Esophagus muscularis mucosa (tissue), 4 donors: ENCODE measurements around the gene SNAP47. TPM values are rescaled to one million over a fixed set of nuclear protein-coding genes. Genes with fewer than 3 reads are reported as not detected.

ENCODE experiments used
- DNase-seq: peaks from one replicate; pipeline ENCODE4 v3.0.0-alpha.2; 2017; ENCODE audit errors: extremely low spot score
- H3K27ac ChIP-seq, 4 donors: fragments of 200-600 bp; sonication (generic); replicated peaks in 1 of 4; 1 replicate in 3 of 4; 2 replicates in 1 of 4; pipeline ENCODE4 v1.5.1; 2016 to 2019; ENCODE audit warnings: mild to moderate bottlenecking in 1 of 4
- H3K27me3 ChIP-seq, 4 donors: fragments of 200-600 bp; sonication (generic); one replicate each; pipeline versions ENCODE4 v1.5.1 to v1.6.0; 2016 to 2019
- H3K36me3 ChIP-seq, 4 donors: fragments of 200-600 bp; sonication (generic); one replicate each; pipeline ENCODE4 v1.5.1; 2016 to 2019
- H3K4me1 ChIP-seq, 4 donors: fragments of 200-600 bp; sonication (generic); one replicate each; pipeline ENCODE4 v1.5.1; 2016 to 2019
- H3K4me3 ChIP-seq, 4 donors: fragments of 200-600 bp; sonication (generic); 1 replicate in 2 of 4; 2 replicates in 2 of 4; pipeline ENCODE4 v1.5.1; 2016 to 2019; ENCODE audit warnings: mild to moderate bottlenecking in 4 of 4, moderate library complexity in 1 of 4
- H3K9me3 ChIP-seq, 4 donors: fragments of 200-600 bp; sonication (generic); 1 replicate in 3 of 4; 2 replicates in 1 of 4; pipeline ENCODE4 v1.5.1; 2016 to 2019
- CTCF ChIP-seq, 3 experiments: fragments of 200-600 bp in 2 of 3; fragments of 450-650 bp in 1 of 3; sonication (generic) in 2 of 3; IDR thresholded peaks; one replicate each; pipeline ENCODE4 v1.5.1; 2017 to 2019; ENCODE audit warnings: antibody characterized with exemption in 3 of 3, mild to moderate bottlenecking in 2 of 3, moderate library complexity in 1 of 3
- EP300 ChIP-seq: sonication (generic); formaldehyde crosslinking; IDR thresholded peaks from one replicate; pipeline ENCODE4 v1.6.1; 2017; ENCODE audit warnings: antibody characterized with exemption
- POLR2A ChIP-seq: fragments of 450-650 bp; IDR thresholded peaks from one replicate; pipeline ENCODE4 v1.6.1; 2017; ENCODE audit warnings: antibody characterized with exemption, moderate library complexity, mild to moderate bottlenecking, low read depth
- POLR2AphosphoS5 ChIP-seq, 2 donors: sonication (generic); formaldehyde crosslinking; IDR thresholded peaks; one replicate each; pipeline ENCODE4 v1.6.1; 2017; ENCODE audit warnings: antibody characterized with exemption in 2 of 2
- WGBS: methylation state at CpG from one replicate; pipeline ENCODE4 v1.1.5; 2018; 5-methylcytosine and 5-hydroxymethylcytosine counted together
- intact Hi-C: fragments of 100-400 bp; cut with DNase I; formaldehyde crosslinking; loops from one replicate; pipeline ENCODE4 v1.15.1; 2023
- total RNA-seq, 4 donors: library from RNA; depleted of rRNA; stranded (reverse); fragments of >200 nt; gene quantifications; one replicate each; pipeline versions ENCODE4 v1.1.0 to v1.2.1, GENCODE V29; 2016

The SNAP47 gene
- total RNA-seq, 4 donors from 2014 or later = 26.6 to 41.0 (median 38.8) TPM

- Histone ChIP-seq H3K27ac (no peak overlapping the region), H3K36me3 (no peaks in the 10 kb centered on the region), H3K4me1 (peaks cover 12 to 19% (median 16%) of the 10 kb centered on the region in 4 donors), H3K27me3 (peaks cover 0 to 8% (median 2%) of the 10 kb centered on the region in 4 donors), H3K9me3 (no peaks in the 10 kb centered on the region), H3K4me3 (no peak overlapping the region)
- intact Hi-C loops = no loop called here
- TF ChIP-seq CTCF (IDR thresholded peaks at IDR 0.05) (no peak), EP300 (no peak), POLR2A (no peak), POLR2AphosphoS5 (IDR thresholded peaks at IDR 0.05) (no peak)
- no peak for DNase-seq
- whole genome bisulfite sequencing = 63% methylated on average over 3 of the region's 6 CpGs
Observed at GRCh38 chr1:227795732-227796131, 60.5 kb downstream of the SNAP47 start.

DNA sequence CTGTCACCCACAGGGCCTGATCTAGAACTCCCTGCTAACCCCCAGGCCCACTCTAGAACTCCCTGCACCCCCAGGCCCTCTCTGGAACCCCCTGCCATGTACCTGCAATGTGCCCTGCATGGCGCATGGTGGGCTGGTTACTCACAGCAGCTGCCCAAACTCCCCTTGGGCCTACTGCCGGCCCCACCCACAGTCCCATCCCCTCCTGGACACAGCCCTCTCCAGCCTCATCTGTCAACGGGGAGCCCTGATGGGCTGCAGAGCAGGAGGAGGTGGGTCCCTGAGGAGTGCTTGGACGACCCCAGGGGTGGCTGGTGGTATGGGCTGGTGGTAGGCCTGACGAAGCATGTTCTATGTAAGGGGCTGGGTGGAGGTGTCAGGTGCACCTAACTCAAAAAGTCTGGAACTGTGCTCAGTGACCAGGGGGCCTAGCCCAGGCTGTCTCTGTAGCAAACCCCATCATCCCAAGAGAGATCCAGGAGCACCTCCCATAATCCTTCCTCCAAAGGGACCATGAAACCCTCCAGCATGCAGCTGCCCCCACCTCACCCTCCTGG, 61.2 kb downstream of the SNAP47 start:
- no peak for TF ChIP-seq POLR2AphosphoS5 (IDR thresholded peaks at IDR 0.05)
- no peak for TF ChIP-seq CTCF (IDR thresholded peaks at IDR 0.05)
- TF ChIP-seq POLR2A = no peak
- TF ChIP-seq EP300 = no peak
- 100% methylated on average over 2 of the region's 5 CpGs for WGBS
- Histone ChIP-seq H3K36me3 (no peaks in the 10 kb centered on the region), H3K4me3 (no peak overlapping the region), H3K4me1 (peaks cover 12 to 19% (median 16%) of the 10 kb centered on the region in 4 donors), H3K9me3 (no peaks in the 10 kb centered on the region), H3K27ac (no peak overlapping the region), H3K27me3 (peaks cover 0 to 8% (median 2%) of the 10 kb centered on the region in 4 donors)
- DNase-seq = no peak
- intact Hi-C loops = no loop called here

- Histone ChIP-seq H3K27me3 (peaks cover 0 to 8% (median 2%) of the 10 kb centered on the region in 4 donors), H3K27ac (no peak overlapping the region), H3K9me3 (no peaks in the 10 kb centered on the region), H3K4me1 (peaks cover 12 to 19% (median 16%) of the 10 kb centered on the region in 4 donors), H3K4me3 (no peak overlapping the region), H3K36me3 (no peaks in the 10 kb centered on the region)
- 96% methylated on average over 3 of the region's 3 CpGs for WGBS
- intact Hi-C loops = no loop called here
- DNase-seq = no peak
- TF ChIP-seq CTCF (IDR thresholded peaks at IDR 0.05) (no peak), POLR2AphosphoS5 (IDR thresholded peaks at IDR 0.05) (no peak), POLR2A (no peak), EP300 (no peak)
Observed at GRCh38 chr1:227797144-227797543, 61.9 kb downstream of the SNAP47 start.

- no peaks in the 10 kb centered on the region for H3K36me3 ChIP-seq
- H3K27me3 ChIP-seq = peaks cover 0 to 8% (median 2%) of the 10 kb centered on the region in 4 donors
- WGBS = 84% methylated on average over 3 of the region's 3 CpGs
- intact Hi-C loops = no loop called here
- H3K4me3 ChIP-seq = no peak overlapping the region
- no peak for DNase-seq
- no peak overlapping the region for H3K27ac ChIP-seq
- TF ChIP-seq EP300 (no peak), POLR2AphosphoS5 (IDR thresholded peaks at IDR 0.05) (no peak), CTCF (IDR thresholded peaks at IDR 0.05) (no peak), POLR2A (no peak)
- no peaks in the 10 kb centered on the region for H3K9me3 ChIP-seq
- H3K4me1 ChIP-seq = peaks cover 12 to 19% (median 16%) of the 10 kb centered on the region in 4 donors
Observed at GRCh38 chr1:227797625-227798024, 62.4 kb downstream of the SNAP47 start.
